GM12878 (cell line): ENCODE data around the gene TTC39C. TPM values are rescaled to one million over a fixed set of nuclear protein-coding genes. Genes with fewer than 3 reads are reported as not detected.

Experiments
- ATAC-seq: fragments of 200-7000 bp; cut with Tn5 transposase; 3 replicates; pipeline ENCODE4 v1.9.1; 2020; ENCODE audit warnings: mild to moderate bottlenecking, moderate library complexity
- BruUV-seq: library from RNA; stranded (reverse); fragments of 400-500 nt; replicated peaks from 2 replicates; lab custom pipeline; 2021; lab: Mats Ljungman, UMichigan
- CTCF ChIA-PET: fragments of 300-600 bp; sonication (Branson Sonifier 250); formaldehyde crosslinking; extraction: SDS; loops from one replicate; lab custom pipeline; 2021; ENCODE audit warnings: inconsistent platforms; lab: Yijun Ruan, JAX
- POLR2A ChIA-PET: fragments of 350-600 bp; formaldehyde crosslinking; extraction: SDS; loops from one replicate; lab custom pipeline; 2021; ENCODE audit warnings: inconsistent platforms; lab: Charles Lee
- RAD21 ChIA-PET: fragments of 300-600 bp; sonication (Branson Sonifier 250); formaldehyde crosslinking; loops from one replicate; lab custom pipeline; 2023; ENCODE audit warnings: antibody characterized with exemption; ENCODE audit not compliant: unreplicated experiment; lab: Charles Lee
- SMC1A ChIA-PET: fragments of 300-600 bp; sonication (Branson Sonifier 250); formaldehyde crosslinking; loops from one replicate; lab custom pipeline; 2023; ENCODE audit not compliant: unreplicated experiment, uncharacterized antibody; lab: Charles Lee
- DNase-seq: peaks from one replicate; pipeline ENCODE4 v3.0.0-alpha.2; 2011; ENCODE audit warnings: low read depth, low spot score
- FAIRE-seq: peaks from 3 replicates; lab custom pipeline; 2011; peaks lifted over from hg19 to GRCh38; lab: Jason Lieb, UNC
- H2AFZ ChIP-seq: 2 replicates; pipeline ENCODE4 v1.6.0; 2011; ENCODE audit warnings: low read depth, low read length, control low read depth; ENCODE audit not compliant: control insufficient read depth
- H3K27ac ChIP-seq: 2 replicates; pipeline ENCODE4 v1.5.1; 2011; ENCODE audit warnings: control low read depth; ENCODE audit not compliant: control insufficient read depth, insufficient read depth
- H3K27me3 ChIP-seq, 2 experiments: replicated peaks in 1 of 2; 2 replicates each; pipeline versions ENCODE4 v1.6.0 to v1.6.1; 2011; ENCODE audit warnings: low read length in 1 of 2; ENCODE audit not compliant: control insufficient read depth in 2 of 2, insufficient read depth in 2 of 2
- H3K36me3 ChIP-seq, 2 experiments: 2 replicates each; pipeline ENCODE4 v1.5.1; 2011; ENCODE audit warnings: low read length in 1 of 2; ENCODE audit not compliant: control insufficient read depth in 2 of 2, insufficient read depth in 2 of 2
- H3K4me1 ChIP-seq: 2 replicates; pipeline ENCODE4 v1.6.1; 2011; ENCODE audit warnings: mild to moderate bottlenecking, low read length, moderate library complexity, mixed read lengths; ENCODE audit not compliant: control insufficient read depth, insufficient read depth
- H3K4me2 ChIP-seq: 2 replicates; pipeline ENCODE4 v1.6.0; 2011; ENCODE audit warnings: control low read depth; ENCODE audit not compliant: control insufficient read depth, insufficient read depth
- H3K4me3 ChIP-seq: fragments of 200-600 bp; sonication (generic); 2 replicates; pipeline ENCODE4 v1.5.1; 2016
- H3K79me2 ChIP-seq: 2 replicates; pipeline ENCODE4 v1.6.0; 2011; ENCODE audit warnings: low read length; ENCODE audit not compliant: control insufficient read depth, insufficient read depth
- H3K9ac ChIP-seq: 2 replicates; pipeline ENCODE4 v1.8.0; 2011; ENCODE audit warnings: low read length, control low read depth, mixed read lengths; ENCODE audit not compliant: control insufficient read depth, insufficient read depth
- H3K9me3 ChIP-seq: replicated peaks from 3 replicates; pipeline ENCODE4 v1.5.1; 2011; ENCODE audit warnings: mild to moderate bottlenecking, low read length; ENCODE audit not compliant: control insufficient read depth, insufficient read depth
- H4K20me1 ChIP-seq: 2 replicates; pipeline ENCODE4 v1.6.0; 2011; ENCODE audit not compliant: control insufficient read depth, insufficient read depth
- ASH2L ChIP-seq: fragments of 300-600, 200-600 bp; sonication (generic); IDR thresholded peaks from 2 replicates; pipeline ENCODE4 v1.6.1; 2017; ENCODE audit warnings: low read depth, mild to moderate bottlenecking, borderline replicate concordance
- EED ChIP-seq: sonication (generic); IDR thresholded peaks from 2 replicates; pipeline ENCODE4 v1.6.1; 2016; ENCODE audit warnings: antibody characterized with exemption, low read depth
- JUNB ChIP-seq: IDR thresholded peaks from 2 replicates; pipeline ENCODE4 v1.6.1; 2016; ENCODE audit warnings: antibody characterized with exemption, mild to moderate bottlenecking
- MEF2A ChIP-seq: IDR thresholded peaks from 2 replicates; pipeline ENCODE4 v1.6.1; 2011; ENCODE audit warnings: low read depth, mild to moderate bottlenecking, low read length, moderate library complexity; ENCODE audit not compliant: insufficient read depth
- MTA2 ChIP-seq: fragments of 450-650 bp; IDR thresholded peaks from 2 replicates; pipeline ENCODE4 v1.6.1; 2016; ENCODE audit warnings: low read depth, mild to moderate bottlenecking, moderate library complexity
- NBN ChIP-seq: fragments of 450-650 bp; IDR thresholded peaks from 2 replicates; pipeline ENCODE4 v1.6.1; 2016
- NR2F1 ChIP-seq: fragments of 450-650 bp; conservative IDR thresholded peaks from 2 replicates; pipeline ENCODE4 v1.6.1; 2017; ENCODE audit warnings: mild to moderate bottlenecking
- RAD21 ChIP-seq: IDR thresholded peaks from 2 replicates; pipeline ENCODE4 v1.6.1; 2011; ENCODE audit warnings: mild to moderate bottlenecking, low read depth, low read length, moderate library complexity; ENCODE audit not compliant: insufficient read depth
- RUNX3 ChIP-seq: IDR thresholded peaks from 2 replicates; pipeline ENCODE4 v1.6.1; 2012; ENCODE audit warnings: low read length, inconsistent platforms
- SMC3 ChIP-seq: IDR thresholded peaks from 2 replicates; pipeline ENCODE4 v1.6.1; 2011; ENCODE audit warnings: low read length, improper control_type of control experiment, borderline replicate concordance
- TCF12 ChIP-seq: IDR thresholded peaks from 2 replicates; pipeline ENCODE4 v1.6.1; 2011; ENCODE audit warnings: low read depth, mild to moderate bottlenecking, low read length
- TCF3 ChIP-seq: IDR thresholded peaks from 2 replicates; pipeline ENCODE4 v1.6.1; 2012; ENCODE audit warnings: low read depth, mild to moderate bottlenecking, low read length, borderline replicate concordance; ENCODE audit not compliant: insufficient read depth
- TCF7 ChIP-seq: IDR thresholded peaks from 2 replicates; pipeline ENCODE4 v1.6.1; 2014; ENCODE audit warnings: antibody characterized with exemption, borderline replicate concordance
- ZBED1 ChIP-seq: IDR thresholded peaks from 2 replicates; pipeline ENCODE4 v1.6.1; 2016; ENCODE audit warnings: borderline replicate concordance
- ZNF217 ChIP-seq: fragments of 450-650 bp; IDR thresholded peaks from 2 replicates; pipeline ENCODE4 v1.6.1; 2017; ENCODE audit warnings: antibody characterized with exemption, mild to moderate bottlenecking
- WGBS: methylation state at CpG from one replicate; pipeline ENCODE4 v1.1.6; 2016; ENCODE audit warnings: low lambda C conversion rate; ENCODE audit not compliant: insufficient replicate concordance, insufficient coverage; ENCODE audit errors: missing lambda C conversion rate; 5-methylcytosine and 5-hydroxymethylcytosine counted together
- in situ Hi-C: fragments of 300-500 bp; cut with MboI; formaldehyde crosslinking; loops from 9 replicates; pipeline ENCODE4 v1.14.3; 2018; ENCODE audit warnings: mixed read lengths
- intact Hi-C: fragments of 100-400 bp; cut with micrococcal nuclease; formaldehyde crosslinking; loops from one replicate; pipeline ENCODE4 v1.14.2; 2022; ENCODE audit not compliant: unreplicated experiment
- polyA plus RNA-seq, 11 experiments: library from polyadenylated mRNA; depleted of rRNA in 4 of 11; unstranded in 6 of 11; stranded (reverse) in 5 of 11; fragments of >200 nt; fragmentation: Nextera tagmentation in 4 of 11; fragmentation: Illumina TruSeq in 1 of 11; extraction: Ambion mirVana in 4 of 11; extraction: Trizol in 1 of 11; gene quantifications; 1 replicate in 1 of 11; 2 replicates in 10 of 11; pipeline versions ENCODE4 v1.2.1 to v1.2.3, GENCODE V29; 2011 to 2016; ENCODE audit warnings: inconsistent platforms in 2 of 11, missing spikeins in 2 of 11, low read depth in 1 of 11
- total RNA-seq, 4 experiments: library from RNA; depleted of rRNA in 3 of 4; stranded (reverse); fragments of >200 nt in 3 of 4; fragmentation: Illumina TruSeq in 1 of 4; extraction: Trizol in 1 of 4; gene quantifications; 2 replicates each; pipeline versions ENCODE4 v1.2.1 to v1.2.3, GENCODE V29; 2013 to 2021
- TF ChIP-seq, protein P1 (sequence below), 3 experiments: IDR thresholded peaks in 2 of 3; conservative IDR thresholded peaks in 1 of 3; 2 replicates each; pipeline ENCODE4 v1.5.1; 2011; ENCODE audit warnings: low read depth in 3 of 3, low read length in 3 of 3, mild to moderate bottlenecking in 3 of 3, control low read depth in 2 of 3, moderate library complexity in 2 of 3, inconsistent platforms in 1 of 3, mixed read lengths in 1 of 3; ENCODE audit not compliant: control insufficient read depth in 2 of 3, insufficient read depth in 1 of 3; ENCODE audit errors: extremely low read depth in 1 of 3

Gene TTC39C
- total and polyA plus RNA-seq, 10 of the 15 experiments (the other 5 are each of a cell fraction or from before 2014, with no cell fraction given): 21.1 to 91.0 (median 64.8) TPM

DNA sequence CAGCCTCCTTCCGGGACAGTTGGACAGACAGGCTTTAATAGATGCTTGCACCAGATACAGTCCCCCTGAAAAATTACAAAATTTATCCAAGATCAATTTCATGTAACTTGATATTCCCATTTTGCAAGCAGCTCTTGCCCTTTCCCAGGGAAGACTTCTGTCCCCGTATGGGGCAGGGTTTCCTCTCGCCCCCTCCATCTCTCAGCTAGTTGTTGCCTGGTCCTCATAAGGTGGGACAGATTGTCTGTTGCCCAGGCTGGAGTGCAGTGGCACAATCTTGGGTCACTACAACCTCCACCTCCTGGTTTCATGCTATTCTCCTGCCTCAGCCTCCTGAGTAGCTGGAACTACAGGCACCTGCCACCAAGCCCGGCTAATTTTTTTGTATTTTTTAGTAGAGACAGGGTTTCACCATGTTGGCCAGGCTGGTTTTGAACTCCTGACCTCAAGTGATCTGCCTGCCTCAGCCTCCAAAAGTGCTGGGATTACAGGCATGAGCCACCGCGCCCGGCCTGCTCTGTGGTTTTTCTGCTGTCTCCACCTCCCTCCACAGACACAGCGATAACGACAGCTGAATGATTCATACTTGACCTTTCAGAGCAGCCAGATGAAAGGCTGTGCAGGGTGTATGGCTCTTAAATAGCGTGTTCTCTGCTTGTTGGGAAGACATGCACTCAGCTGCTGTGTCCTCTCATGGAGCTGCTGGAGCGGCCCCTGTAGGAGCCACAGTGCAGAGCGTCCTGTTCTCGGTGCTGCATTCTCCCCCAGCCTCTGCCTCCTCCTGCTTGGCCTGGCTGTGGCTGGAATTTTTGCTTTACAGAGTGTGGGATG, 61.4 kb downstream of the TTC39C start:
- ChIA-PET POLR2A (interaction anchor here (0.7 kb wide), 1 partner anchor 126 kb away, joined by 5 read pairs; no protein-coding TSS in a partner anchor), RAD21 (interaction anchor here (0.7 kb wide), 1 partner anchor 61 kb away, joined by 3 read pairs; no protein-coding TSS in a partner anchor), CTCF (no interaction called here), SMC1A (interaction anchor here (1.4 kb wide), 1 partner anchor 11 kb away, joined by 3 read pairs; no protein-coding TSS in a partner anchor)
- Histone ChIP-seq H2AFZ (no peak overlapping the region), H3K79me2 (no peaks in the 10 kb centered on the region), H3K4me2 (no peak overlapping the region), H3K9ac (no peak overlapping the region), H3K27ac (no peak overlapping the region), H4K20me1 (no peaks in the 10 kb centered on the region), H3K27me3 (no peaks in the 10 kb centered on the region), H3K36me3 (peaks cover 6 to 10% of the 10 kb centered on the region in 2 experiments; a peak in 3 of 4 replicates), H3K4me1 (no peaks in the 10 kb centered on the region; the same call in 1 of the 2 replicates), H3K9me3 (no peaks in the 10 kb centered on the region), H3K4me3 (no peak overlapping the region)
- BruUV-seq: no TSS peak
- in situ Hi-C loops (no loop called here), intact Hi-C loops (no loop called here)
- WGBS: 37% methylated on average over 13 of the region's 13 CpGs
- TF ChIP-seq TCF3 (0 out of 2 replicates have a peak, but pooled peaks have one; percentile 25), SMC3 (peak; percentile 16; the same call in 1 of the 2 replicates), MTA2 (no peak), TCF12 (0 out of 2 replicates have a peak, but pooled peaks have one; percentile 34), NR2F1 (peak; percentile 75), ZBED1 (peak; percentile 45; the same call in 1 of the 2 replicates), TCF7 (peak; percentile 55; the same call in 1 of the 2 replicates), JUNB (peak; percentile 41), EED (0 out of 2 replicates have a peak, but pooled peaks have one; percentile 43), RAD21 (peak; percentile 31; the same call in 1 of the 2 replicates), ASH2L (no peak), MEF2A (0 out of 2 replicates have a peak, but pooled peaks have one; percentile 8), NBN (no peak), RUNX3 (peak; percentile 68), ZNF217 (no peak)
- TF ChIP-seq, protein P1, sequence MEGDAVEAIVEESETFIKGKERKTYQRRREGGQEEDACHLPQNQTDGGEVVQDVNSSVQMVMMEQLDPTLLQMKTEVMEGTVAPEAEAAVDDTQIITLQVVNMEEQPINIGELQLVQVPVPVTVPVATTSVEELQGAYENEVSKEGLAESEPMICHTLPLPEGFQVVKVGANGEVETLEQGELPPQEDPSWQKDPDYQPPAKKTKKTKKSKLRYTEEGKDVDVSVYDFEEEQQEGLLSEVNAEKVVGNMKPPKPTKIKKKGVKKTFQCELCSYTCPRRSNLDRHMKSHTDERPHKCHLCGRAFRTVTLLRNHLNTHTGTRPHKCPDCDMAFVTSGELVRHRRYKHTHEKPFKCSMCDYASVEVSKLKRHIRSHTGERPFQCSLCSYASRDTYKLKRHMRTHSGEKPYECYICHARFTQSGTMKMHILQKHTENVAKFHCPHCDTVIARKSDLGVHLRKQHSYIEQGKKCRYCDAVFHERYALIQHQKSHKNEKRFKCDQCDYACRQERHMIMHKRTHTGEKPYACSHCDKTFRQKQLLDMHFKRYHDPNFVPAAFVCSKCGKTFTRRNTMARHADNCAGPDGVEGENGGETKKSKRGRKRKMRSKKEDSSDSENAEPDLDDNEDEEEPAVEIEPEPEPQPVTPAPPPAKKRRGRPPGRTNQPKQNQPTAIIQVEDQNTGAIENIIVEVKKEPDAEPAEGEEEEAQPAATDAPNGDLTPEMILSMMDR (IDR thresholded peaks at IDR 0.05 in 2 of 3, conservative IDR thresholded peaks at IDR 0.05 in 1 of 3; ENCODE audit: control insufficient read depth in 2 of 3, extremely low read depth in 1 of 3, insufficient read depth in 1 of 3, low read depth in 3 of 3, low read length in 3 of 3): peak; percentile 25 to 32 (median 28); a peak in 4 of 6 replicates
- FAIRE-seq: no peak
- peak; percentile 21 for DNase-seq
- peak; percentile 90 for ATAC-seq
